Sigmoid colon (tissue), 4 donors: ENCODE measurements around the gene HEATR5A.

ENCODE experiments used
- POLR2A ChIP-seq, 2 donors: fragments of 450-650 bp; IDR thresholded peaks; one replicate each; pipeline ENCODE4 v1.6.1; 2016; ENCODE audit warnings: antibody characterized with exemption in 2 of 2, mild to moderate bottlenecking in 2 of 2, moderate library complexity in 2 of 2
- POLR2AphosphoS5 ChIP-seq, 4 donors: sonication (generic); formaldehyde crosslinking; IDR thresholded peaks; one replicate each; pipeline ENCODE4 v1.6.1; 2017; ENCODE audit warnings: antibody characterized with exemption in 4 of 4
- TF ChIP-seq, protein P1 (sequence below), 4 experiments: fragments of 450-650 bp in 3 of 4; fragments of 200-600 bp in 1 of 4; IDR thresholded peaks; one replicate each; pipeline ENCODE4 v1.5.1; 2016 to 2019; ENCODE audit warnings: antibody characterized with exemption in 4 of 4, mild to moderate bottlenecking in 3 of 4, moderate library complexity in 2 of 4

DNA sequence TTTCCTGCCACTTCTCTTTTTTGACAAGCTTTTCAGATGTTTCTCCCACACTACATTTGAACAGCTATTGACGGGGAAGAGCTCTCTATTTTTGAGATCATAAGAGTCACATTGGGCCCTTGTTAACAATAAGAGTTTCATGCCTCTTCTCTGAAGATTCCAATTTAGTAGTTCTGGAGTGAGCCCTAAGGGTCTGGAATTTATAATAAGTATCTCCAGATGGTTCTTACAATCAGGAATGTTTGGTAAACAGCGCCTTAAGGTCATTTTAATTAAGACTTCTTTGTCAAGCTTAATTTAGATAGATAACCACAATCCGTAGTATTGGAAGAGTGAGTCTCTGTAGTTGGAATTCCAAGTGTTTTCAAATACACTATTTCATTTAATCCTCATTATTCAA is 152.1 kb downstream of the HEATR5A start:
- TF ChIP-seq, protein P1, sequence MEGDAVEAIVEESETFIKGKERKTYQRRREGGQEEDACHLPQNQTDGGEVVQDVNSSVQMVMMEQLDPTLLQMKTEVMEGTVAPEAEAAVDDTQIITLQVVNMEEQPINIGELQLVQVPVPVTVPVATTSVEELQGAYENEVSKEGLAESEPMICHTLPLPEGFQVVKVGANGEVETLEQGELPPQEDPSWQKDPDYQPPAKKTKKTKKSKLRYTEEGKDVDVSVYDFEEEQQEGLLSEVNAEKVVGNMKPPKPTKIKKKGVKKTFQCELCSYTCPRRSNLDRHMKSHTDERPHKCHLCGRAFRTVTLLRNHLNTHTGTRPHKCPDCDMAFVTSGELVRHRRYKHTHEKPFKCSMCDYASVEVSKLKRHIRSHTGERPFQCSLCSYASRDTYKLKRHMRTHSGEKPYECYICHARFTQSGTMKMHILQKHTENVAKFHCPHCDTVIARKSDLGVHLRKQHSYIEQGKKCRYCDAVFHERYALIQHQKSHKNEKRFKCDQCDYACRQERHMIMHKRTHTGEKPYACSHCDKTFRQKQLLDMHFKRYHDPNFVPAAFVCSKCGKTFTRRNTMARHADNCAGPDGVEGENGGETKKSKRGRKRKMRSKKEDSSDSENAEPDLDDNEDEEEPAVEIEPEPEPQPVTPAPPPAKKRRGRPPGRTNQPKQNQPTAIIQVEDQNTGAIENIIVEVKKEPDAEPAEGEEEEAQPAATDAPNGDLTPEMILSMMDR (IDR thresholded peaks at IDR 0.05), result no peak
- TF ChIP-seq POLR2AphosphoS5 (IDR thresholded peaks at IDR 0.05) (no peak), POLR2A (IDR thresholded peaks at IDR 0.05) (no peak)
